ENCODE results near the gene ASF1B.

The ASF1B gene

DNA sequence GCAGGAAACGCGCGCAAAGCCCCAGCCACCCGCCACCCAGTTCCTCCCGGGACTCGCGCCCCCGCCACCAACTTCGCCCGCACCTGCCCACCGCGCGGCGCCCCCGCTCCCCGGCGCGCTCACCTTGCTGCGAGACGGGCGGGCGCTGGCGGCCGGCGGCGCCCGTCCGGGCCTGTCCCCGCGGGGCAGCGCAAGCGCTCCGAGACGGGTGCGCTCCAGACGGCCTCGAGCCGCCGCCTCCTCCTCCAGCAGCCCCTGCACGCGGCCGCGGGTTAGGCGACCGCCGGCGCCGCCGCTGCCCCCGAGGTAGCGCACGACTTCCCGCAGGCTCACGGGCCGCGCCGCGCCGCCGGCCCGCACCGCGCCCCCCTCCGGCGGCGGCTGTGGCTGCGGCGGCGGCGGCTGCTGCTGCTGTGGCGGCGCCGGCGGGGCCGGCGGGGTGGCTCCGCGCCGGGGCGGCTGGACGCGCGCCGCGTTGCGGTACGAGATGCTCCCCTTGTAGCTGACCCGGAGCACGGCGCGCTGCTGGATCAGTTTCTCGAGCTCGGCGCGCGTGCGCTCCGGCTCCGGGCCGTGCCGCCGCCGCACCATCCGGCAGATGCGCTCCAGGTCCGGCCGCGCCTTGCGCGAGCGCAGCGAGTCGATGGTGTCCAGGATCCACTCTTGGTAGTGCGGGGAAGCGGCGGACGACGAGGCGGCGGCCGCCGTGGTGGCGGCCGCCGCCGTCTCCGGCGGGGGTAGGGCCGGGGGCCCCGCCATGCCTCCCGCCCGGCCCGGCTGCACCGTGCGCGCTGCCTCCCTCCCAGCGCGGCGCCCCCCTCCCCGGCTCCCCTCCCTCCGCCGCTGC lies 46.5 kb downstream of the ASF1B start:
- DNase-seq, result peak in 19 of 51 donors; percentile 9 to 66 (median 40)

DNA sequence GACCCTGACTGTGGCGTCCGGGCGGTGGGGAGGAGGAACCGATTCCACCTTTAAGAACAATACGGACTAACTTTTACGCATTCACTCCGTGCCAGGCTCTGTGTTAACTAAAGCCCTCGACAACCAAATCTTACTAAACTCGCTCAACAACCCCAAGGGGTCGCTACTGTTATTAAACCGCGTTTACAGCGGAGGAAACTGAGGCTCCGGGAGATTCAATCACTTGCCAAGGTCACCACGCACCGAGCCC lies 47.1 kb downstream of the ASF1B start:
- DNase-seq, result no peak

DNA sequence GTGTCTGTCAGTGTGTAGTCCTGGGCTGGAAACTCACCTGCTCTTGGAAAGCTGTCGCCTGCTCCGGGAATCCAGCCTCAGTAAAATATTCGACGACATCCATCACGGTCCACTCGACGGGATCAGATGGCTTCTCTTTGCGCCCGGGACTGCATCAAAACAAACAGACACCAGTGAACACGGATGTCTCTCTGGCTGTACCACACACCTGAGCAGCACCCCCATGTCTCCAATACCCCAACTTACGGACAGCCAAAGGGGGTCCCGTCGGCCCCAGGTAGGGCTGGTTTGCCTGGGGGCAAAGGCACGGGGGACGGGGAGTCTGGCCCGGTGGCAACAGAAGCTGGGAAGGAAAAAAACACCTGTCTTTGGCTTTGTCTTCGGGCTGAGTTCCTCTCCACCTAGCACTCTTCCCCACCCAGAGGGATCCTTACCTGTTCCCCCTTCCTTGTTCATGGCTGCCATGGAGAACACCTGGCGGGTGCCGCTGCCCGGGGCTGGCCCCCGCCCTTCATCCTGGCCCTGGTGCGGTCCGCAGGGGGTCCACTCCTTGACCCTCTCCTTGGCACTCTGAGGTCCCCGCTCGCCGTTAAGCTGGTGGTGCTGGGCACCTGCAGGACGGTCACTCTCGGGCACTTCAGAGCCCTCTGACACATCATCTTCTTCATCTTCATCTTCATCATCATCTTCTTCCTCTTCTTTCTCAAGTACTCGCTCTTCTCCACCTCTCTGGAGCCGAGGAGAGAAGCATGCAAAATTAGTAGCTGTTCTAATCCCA lies 47.6 kb downstream of the ASF1B start:
- DNase-seq, result no peak

DNA sequence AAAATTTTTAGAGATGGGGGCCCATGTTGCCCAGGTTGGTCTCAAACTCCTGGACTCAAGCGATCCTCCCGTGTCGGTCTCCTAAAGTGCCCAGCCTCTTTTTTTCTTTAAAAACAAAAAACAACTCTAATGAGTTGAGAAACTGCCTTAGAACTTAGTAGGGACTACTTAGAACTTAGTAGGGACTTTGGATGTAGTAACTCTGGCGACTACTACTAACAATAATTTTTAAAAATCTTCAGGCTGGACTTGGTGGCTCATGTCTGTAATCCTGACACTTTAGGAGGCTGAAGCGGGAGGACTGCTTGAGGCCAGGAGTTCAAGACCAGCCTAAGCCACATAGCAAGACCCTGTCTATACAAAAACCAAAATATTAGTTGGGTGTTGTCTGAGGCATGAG lies 50.3 kb downstream of the ASF1B start:
- no peak for DNase-seq

DNA sequence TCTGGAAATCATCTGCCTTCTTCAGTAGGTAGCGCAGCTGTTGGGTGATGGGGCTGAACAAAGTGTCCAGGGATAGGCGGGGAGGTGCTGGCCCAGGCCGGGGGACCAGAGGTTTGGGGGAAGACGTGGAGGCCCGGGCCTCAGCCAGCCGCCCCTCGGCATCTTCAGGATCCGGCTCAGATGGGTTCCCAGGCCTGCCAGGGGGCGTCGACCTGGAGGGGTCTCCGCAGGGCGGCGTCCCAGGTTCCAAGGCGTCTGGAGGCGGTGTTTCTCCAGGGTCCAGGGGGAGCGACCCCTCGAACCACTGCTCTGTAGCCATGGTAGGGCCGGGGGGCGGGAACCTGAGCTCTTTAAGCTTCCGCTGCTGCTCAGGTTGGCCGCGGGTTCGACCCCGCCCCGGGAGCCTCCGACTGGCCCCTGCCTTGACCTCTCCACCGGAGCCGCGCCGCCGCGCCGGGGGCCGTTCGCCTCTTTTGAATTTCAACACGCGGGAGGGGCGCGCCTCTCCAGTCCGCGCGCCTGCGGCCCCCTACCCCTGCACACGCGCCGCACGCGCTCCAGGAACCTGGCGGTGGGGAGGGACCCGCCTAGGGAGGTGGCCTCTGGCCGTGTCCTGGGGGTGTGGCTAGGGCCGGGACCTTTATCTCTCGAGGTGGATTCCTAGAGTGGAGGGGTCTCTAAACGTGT lies 50.9 kb downstream of the ASF1B start, which contains the start of gene C19orf67:
Gene C19orf67 (minus strand): TSS at position 475 of the 687 bp plus-strand sequence. CDS start 156 bp downstream, at position 319.
- DNase-seq, result no peak

DNA sequence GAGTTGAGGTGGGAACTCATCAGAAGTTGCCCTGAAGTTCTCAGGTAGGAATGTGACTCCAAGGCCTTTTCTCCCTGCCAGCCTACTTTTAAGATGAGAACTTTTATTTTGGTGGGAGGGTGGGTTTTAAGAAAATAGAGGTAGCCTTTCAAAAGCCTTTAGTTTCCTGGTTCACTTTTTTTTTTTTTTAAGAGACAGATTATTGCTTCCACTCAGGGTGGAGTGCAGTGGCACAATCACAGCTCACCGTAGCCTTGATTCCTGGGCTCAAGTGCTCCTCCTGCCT lies 53.8 kb downstream of the ASF1B start:
- DNase-seq, result no peak

DNA sequence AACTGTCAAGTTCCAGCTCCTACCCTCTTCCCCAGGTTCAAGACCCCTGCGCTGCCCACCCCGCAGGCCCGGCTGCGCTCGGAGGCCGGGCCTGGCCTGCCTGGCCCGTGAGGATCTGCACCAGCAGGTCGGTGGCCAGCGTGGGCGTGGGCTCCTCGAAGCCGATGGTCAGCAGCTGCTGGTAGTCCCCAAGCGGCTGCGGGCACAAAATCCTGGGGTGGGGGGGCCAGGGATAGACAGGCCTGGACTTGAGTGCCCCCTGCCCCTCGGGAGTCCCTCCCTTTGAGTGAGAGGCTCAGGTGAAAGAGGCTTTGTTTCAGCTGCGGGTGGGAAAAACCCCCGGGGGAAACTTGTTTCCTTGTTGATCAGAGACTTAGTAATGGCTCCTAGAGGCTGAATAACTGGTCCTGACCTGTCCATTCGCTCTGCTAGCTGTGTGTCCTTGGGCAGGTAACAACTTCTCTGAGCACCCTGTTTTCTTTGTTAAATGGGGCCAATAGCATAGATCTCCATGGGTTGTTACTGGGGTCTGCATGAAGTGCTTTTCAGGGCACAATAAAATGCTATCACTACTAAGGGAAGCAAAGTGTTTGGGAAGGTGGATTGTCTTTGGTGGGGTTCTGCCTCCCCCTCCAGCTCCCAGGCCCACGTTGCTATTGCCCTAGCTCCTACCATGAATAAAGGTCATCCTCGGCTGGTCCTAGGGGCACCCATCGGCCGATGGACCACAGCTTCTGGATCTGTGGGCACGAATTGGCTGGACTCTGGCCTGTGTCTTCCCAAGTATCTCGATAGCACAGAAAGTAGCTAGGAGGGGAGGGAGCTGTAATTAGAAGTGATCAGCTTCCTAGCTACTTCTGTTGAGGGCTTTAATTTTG lies 54.4 kb downstream of the ASF1B start:
- peak in 11 of 51 donors; percentile 17 to 55 (median 41) for DNase-seq

DNA sequence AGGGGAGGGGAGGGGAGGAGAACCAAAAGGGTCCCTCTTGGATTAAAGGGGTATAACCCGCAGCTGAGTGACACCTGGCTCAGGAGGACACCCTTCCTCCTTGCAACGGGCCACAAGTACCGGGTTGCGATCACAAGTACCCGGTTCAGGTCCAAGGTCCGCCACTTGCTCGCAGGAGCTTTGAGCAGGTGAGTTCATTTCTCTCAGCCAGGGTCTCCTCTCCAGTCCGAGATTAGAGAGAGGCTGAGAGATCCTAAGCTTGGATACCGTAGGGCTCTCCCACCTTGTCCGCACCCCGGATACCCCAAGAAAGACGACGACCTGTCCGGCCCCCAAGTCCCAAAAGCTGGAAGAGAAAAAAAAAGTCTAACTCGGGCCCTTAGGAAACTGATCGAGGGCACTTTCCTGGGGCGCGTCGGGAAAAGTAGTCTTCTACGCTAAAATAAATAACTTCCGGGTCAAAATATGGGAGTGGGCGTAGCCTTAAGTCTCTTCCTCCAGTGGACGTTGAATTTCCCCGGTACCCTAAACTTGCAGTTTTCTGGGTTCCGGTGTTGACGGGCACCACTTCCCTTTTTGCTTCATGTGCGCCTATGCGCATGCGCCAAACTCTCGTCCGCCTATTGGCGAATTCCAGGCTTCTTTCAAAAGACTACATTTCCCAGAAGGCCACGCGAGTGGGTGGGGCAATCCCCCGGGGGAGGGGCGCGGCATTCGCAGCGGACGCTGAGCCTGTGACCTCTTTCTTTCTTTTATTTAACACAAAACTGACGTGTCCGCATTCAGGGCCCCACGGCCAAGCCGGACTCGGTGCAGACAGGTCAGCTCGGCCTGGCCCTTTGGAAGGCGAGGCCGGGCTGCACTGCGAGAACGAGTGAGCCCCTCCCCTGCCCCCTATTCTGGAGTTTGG lies 55.2 kb downstream of the ASF1B start:
- peak; percentile 74 to 100 (median 97) for DNase-seq

DNA sequence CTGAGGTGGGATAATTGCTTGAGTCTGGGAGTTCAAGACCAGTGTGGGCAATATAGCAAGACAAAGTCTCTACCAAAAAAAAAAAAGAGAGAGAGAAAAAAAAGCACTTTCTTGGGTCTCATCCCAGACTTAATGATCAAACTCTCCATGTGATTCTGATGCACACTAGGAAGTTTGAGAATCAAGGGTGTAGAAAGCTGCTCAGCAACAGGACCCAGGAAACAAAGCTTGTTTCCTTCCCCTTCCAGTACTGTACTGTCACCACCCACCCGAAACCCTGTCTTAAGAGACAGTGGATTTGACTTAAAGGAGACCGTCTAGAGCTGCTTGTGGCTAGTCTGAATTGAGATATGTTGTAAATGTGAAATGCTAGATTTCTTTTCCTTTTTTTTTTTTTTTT lies 58.0 kb downstream of the ASF1B start:
- no peak for DNase-seq

DNA sequence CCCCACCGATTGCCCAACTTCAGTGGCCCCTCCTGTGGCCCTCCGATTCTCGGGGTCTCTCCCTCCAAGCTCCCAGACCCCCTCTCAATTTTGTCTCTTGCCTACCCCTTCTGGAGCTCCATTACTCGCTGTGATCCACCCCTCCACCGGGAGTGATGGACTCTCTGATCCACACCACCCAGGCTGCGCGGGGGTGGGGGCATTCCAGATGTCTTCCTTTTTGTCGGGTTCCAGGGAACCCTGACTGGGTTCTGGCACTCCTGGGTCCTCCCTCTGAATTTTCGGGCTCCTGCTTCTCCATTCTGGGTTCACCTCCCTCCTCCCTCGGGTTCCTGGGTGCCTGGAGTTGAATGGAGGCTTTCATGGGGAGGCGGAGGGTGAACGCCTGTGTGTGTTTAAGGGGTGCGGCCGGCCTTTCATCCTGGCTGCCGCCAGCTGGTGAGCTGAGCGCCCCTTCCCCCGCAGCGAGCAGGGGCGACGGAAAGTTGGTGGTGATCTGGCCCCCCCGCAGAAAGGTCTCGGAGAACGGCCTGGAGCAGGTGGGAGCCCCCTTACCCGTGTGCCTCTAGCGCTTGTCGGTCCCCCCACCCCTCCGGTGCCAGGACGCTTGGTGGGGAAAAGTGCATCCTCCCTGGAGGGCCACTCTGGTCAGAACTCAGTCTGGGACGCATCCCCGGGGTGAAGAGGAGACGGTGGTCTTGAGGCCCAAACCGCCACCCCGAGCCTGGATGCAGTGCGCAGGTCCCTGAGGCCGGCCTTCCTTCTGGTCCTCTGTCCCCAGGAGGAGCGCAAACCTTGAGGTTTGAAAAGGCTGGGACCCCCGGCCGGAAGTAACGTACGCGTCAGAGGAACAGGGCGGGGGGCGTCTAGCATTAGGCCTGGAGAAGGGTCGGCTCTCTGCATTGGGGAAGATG lies 62.2 kb downstream of the ASF1B start:
- DNase-seq, result peak in 32 of 51 donors; percentile 18 to 77 (median 49)

DNA sequence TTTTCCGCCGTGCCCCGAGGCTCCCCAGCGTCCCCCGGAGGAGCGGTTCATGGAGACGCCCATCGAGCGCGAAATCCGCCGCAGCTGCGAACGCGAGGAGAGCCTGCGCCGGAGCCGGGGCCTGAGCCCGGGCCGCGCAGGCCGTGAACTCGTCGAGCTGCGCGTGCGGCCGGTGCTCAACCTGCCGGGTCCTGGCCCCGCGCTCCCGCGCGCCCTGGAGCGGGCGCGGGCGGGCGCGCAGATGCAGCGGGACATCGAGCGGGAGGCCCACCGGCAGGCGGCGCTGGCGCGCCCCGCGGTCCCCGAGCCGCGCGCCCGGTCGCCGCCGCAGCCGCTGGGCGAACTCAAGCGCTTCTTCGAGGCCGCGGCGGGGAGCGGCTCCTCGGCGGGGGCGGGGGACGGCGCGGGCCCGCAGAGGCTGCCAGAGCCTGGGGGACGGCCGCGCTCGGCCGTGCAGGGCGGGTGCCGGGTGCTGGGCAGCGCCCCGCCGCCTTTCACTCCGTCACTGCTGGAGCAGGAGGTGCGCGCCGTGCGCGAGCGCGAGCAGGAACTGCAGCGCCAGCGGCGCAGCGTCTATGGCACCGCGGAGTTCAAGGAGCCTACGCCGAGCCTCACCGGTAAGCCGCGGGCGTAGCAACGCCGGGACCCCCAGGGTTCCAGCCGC lies 63.0 kb downstream of the ASF1B start:
- peak in 49 of 51 donors; percentile 26 to 88 (median 60) for DNase-seq

DNA sequence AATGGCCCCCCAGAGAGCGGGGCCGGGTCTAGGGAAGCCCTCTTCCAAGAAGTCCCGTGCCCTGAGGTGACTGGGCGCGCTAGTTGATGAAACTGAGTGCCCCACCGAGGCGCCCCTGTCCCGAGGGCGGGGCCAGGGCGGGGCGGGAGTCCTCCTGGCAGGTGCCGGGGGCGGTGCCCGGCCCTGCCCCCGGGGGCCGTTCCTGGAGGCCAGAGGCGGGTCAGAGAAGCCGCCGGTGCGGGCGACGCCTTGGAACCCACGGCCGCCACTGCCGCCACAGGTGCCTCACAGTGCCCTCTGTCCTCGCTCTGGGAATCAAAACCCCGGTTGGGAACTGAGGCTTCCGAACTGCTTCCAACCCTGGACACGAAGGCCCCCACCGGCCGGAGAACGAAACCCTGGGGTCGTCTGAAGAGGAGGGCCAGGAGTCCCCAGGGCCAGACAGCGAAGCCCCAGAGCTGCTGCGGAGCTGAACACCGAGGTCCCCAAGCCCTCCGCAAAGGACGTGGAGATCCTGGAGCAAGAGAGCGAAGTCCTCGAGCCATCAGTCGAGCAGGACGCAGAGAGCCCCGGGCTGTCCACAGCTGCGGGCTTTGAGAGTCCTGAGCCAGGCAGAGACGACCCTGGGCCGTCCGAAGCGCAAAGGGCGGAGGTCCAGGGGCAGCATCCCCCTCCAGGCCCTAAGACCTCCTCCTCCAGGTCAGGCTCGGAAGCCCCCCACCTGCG lies 63.7 kb downstream of the ASF1B start, which contains the start of gene MISP3:
Gene MISP3 (plus strand): TSS at position 252 of the 726 bp plus-strand sequence. CDS start 524 bp downstream, outside the sequence.
- DNase-seq, result peak in 21 of 51 donors; percentile 15 to 70 (median 39)

DNA sequence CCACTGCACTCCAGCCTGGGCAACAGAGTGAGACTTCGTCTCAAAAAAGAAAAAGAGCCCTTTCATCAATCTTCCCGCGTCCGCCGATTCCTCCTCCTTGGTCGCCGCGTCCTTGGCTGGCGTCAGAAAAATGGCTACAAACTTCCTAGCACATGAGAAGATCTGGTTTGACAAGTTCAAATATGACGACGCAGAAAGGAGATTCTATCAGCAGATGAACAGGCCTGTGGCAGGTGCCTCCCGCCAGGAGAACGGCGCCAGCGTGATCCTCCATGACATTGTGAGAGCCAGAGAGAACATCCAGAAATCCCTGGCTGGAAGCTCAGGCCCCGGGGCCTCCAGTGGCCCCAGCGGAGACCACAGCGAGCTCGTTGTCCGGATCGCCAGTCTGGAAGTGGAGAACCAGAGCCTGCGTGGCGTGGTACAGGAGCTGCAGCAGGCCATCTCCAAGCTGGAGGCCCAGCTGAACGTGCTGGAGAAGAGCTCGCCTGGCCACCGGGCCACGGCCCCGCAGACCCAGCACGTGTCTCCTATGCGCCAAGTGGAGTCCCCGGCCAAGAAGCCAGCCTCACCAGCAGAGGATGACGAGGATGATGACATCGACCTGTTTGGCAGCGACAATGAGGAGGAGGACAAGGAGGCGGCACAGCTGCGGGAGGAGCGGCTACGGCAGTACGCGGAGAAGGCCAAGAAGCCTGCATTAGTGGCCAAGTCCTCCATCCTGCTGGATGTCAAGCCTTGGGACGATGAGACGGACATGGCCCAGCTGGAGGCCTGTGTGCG lies 65.9 kb downstream of the ASF1B start:
- no peak for DNase-seq
